ENCODE results near the gene CLEC3B.

The CLEC3B gene

GRCh38 chr3:45081506-45082141 is 55.5 kb downstream of the CLEC3B start:
- H3K4me3 ChIP-seq (ENCODE audit: low read depth, low read length) = no peak overlapping the region
- no peak for TF ChIP-seq CTCF (IDR thresholded peaks at IDR 0.05; ENCODE audit: low read depth, low read length, missing control alignments)
- DNase-seq (ENCODE audit: low read depth) = no peak

DNA sequence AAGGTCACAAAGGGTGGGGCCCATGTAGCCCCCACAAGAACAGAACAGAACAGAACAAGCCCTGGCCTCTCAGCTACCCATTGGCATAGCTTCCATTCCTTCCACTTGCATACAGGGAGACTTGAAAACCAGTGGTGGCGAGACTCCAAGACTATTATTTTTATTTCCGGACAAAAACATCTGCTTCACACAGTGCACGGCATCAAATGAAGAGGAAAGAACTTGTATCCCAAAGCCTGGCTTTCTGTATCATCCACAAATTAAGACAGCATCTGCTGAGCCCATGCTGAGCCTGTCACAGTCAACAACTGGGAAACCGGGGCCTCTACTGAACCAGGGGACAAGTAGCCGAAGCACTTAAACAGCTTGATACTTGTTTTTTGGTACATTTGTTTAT is 56.0 kb downstream of the CLEC3B start:
- no peak for DNase-seq (ENCODE audit: low read depth)
- TF ChIP-seq CTCF (IDR thresholded peaks at IDR 0.05; ENCODE audit: low read depth, low read length, missing control alignments) = no peak
- H3K4me3 ChIP-seq (ENCODE audit: low read depth, low read length) = no peak overlapping the region

DNA sequence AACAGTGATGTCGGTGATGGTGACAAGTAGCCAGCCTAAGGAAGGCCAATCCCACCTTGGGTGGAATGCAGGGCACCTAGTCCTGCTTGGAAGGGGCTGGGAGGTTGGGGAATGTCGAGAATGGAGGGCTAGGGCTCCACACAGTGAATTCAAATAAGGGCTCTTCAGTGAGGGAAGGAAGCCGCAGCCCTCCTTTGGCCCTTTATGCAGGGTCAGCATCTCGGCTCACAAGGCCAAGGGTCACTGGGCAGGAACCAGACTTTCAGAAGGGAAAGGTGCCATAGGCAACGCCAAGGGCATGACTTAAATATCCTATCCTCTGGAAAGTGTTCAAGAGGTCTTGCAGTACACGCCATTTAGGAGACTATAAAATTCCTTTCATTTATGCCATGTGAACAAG is 56.9 kb downstream of the CLEC3B start:
- no peak for TF ChIP-seq CTCF (IDR thresholded peaks at IDR 0.05; ENCODE audit: low read depth, low read length, missing control alignments)
- DNase-seq (ENCODE audit: low read depth) = no peak
- no peak overlapping the region for H3K4me3 ChIP-seq (ENCODE audit: low read depth, low read length)

DNA sequence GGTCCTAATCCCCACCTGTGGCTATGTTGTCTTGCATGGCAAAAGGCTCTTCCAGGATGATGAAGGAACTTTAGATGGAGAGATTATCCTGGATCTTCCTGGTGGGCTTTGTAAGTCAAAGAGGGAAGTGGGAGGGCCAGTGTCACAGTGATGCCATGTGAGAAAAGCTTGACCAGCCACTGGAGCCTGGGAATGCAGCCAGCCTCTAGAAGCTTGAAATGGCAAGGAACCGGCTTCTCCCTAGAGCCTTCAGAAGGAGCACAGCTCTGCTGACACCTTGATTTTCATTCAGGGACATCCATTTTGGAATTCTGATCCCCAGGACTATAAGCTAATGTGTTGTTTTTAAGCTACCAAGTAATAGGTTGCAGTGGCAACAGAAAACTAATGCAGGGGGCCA is 58.3 kb downstream of the CLEC3B start:
- no peak for TF ChIP-seq CTCF (IDR thresholded peaks at IDR 0.05; ENCODE audit: low read depth, low read length, missing control alignments)
- H3K4me3 ChIP-seq (ENCODE audit: low read depth, low read length) = no peak overlapping the region
- DNase-seq (ENCODE audit: low read depth) = no peak

DNA sequence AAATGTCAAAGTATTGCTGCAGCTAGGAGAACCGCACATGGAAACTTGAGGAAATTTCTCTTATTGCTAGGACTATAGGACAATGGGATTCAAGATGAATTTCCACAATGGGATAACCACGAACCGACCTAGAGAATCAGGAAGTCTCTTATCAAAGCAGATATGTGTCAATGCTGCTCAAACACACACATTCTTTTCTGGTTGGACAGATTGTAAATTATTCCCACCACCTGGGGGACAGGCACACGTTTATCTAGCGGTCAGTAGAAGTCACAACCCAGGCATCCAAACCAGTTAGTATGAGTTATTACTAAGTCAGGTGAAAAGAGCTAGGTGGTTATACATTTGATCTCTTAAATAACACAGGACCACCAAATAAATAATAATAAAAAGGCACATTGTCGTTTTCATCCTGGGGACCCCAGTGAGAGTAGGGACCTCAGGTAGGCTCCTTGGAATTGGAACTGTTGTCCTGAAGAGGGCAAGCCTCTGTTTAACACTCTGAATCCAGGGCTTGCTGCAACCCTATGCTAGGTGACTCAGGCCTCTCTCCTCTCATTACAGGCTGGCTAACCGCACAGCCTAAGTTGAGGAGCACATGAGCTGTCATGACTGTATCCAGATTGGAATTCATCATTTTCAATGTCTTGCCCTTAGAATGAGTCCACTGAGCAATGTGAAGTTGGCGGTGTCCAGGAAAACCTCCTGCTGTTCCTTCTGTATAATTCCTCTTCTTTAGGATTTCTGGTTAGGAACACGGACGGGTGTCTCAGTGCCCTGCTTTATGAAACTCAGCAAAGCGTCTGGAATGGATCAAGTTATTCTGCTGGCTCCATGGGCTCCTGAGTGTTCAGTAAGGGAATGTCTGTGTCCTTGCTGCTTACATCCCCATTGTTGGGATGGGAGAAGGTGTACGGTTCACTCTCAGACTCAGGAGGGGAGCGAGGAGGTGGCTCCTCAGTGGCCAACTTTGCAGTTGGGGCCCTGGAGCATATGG is 59.0 kb downstream of the CLEC3B start:
- TF ChIP-seq CTCF (IDR thresholded peaks at IDR 0.05; ENCODE audit: low read depth, low read length, missing control alignments) = no peak
- no peak overlapping the region for H3K4me3 ChIP-seq (ENCODE audit: low read depth, low read length)
- DNase-seq (ENCODE audit: low read depth) = no peak
